SK-N-SH (cell line): Measurements from ENCODE around the gene BCO1. TPM values are rescaled to one million over a fixed set of nuclear protein-coding genes. Genes with fewer than 3 reads are reported as not detected.

Experiments
- CTCF ChIA-PET: fragments of 300-600, 350-600 bp; formaldehyde crosslinking; extraction: SDS; loops from one replicate; lab custom pipeline; 2021; lab: Yijun Ruan, JAX
- POLR2A ChIA-PET: fragments of 350-600 bp; sonication (Branson Sonifier 250); formaldehyde crosslinking; extraction: SDS; loops from one replicate; lab custom pipeline; 2020; ENCODE audit warnings: antibody characterized with exemption, inconsistent platforms; lab: Yijun Ruan, JAX
- DNase-seq: peaks from one replicate; pipeline ENCODE4 v3.0.0; 2012
- H2AFZ ChIP-seq: fragments of 200-600 bp; sonication (generic); 2 replicates; pipeline ENCODE4 v1.8.1; 2016; ENCODE audit warnings: antibody characterized with exemption, mild to moderate bottlenecking, low read depth
- H3F3A ChIP-seq: fragments of 200-600 bp; sonication (generic); replicated peaks from 2 replicates; pipeline ENCODE3; 2016; ENCODE audit warnings: antibody characterized with exemption, mild to moderate bottlenecking; ENCODE audit not compliant: insufficient read depth
- H3K27ac ChIP-seq, 2 experiments: fragments of 200-500 bp in 1 of 2; fragments of 200-600 bp in 1 of 2; sonication (Bioruptor generic) in 1 of 2; sonication (generic), shearing (Covaris generic) in 1 of 2; 2 replicates each; pipeline versions ENCODE4 v1.5.1 to v1.6.1; 2014 to 2016; ENCODE audit warnings: low read depth in 2 of 2, inconsistent platforms in 1 of 2, low read length in 1 of 2, mild to moderate bottlenecking in 1 of 2, mixed read lengths in 1 of 2
- H3K27me3 ChIP-seq: fragments of 200-600 bp; sonication (generic), shearing (Covaris generic); 2 replicates; pipeline ENCODE4 v1.6.1; 2016; ENCODE audit warnings: mixed run types; ENCODE audit not compliant: insufficient read depth
- H3K36me3 ChIP-seq, 2 experiments: fragments of 200-500 bp in 1 of 2; fragments of 200-600 bp in 1 of 2; sonication (Bioruptor generic) in 1 of 2; sonication (generic) in 1 of 2; replicated peaks in 1 of 2; 2 replicates each; pipeline versions ENCODE3 to v1.5.1; 2014 to 2016; ENCODE audit warnings: low read length in 1 of 2, mild to moderate bottlenecking in 1 of 2; ENCODE audit not compliant: insufficient read depth in 2 of 2, control insufficient read depth in 1 of 2
- H3K4me1 ChIP-seq, 2 experiments: fragments of 200-500 bp in 1 of 2; fragments of 200-600 bp in 1 of 2; sonication (Bioruptor generic) in 1 of 2; sonication (generic), shearing (Covaris generic) in 1 of 2; 2 replicates each; pipeline versions ENCODE4 v1.5.1 to v1.6.1; 2014 to 2016; ENCODE audit warnings: low read depth in 1 of 2, low read length in 1 of 2, mixed run types in 1 of 2; ENCODE audit not compliant: insufficient read depth in 2 of 2, control insufficient read depth in 1 of 2
- H3K4me2 ChIP-seq: fragments of 200-600 bp; sonication (generic), shearing (Covaris generic); 2 replicates; pipeline ENCODE4 v1.6.1; 2017; ENCODE audit warnings: mixed run types
- H3K4me3 ChIP-seq, 2 experiments: fragments of 200-500 bp in 1 of 2; fragments of 200-600 bp in 1 of 2; sonication (Bioruptor generic) in 1 of 2; sonication (generic), shearing (Covaris generic) in 1 of 2; 2 replicates each; pipeline versions ENCODE4 v1.5.1 to v1.8.1; 2014 to 2016; ENCODE audit warnings: low read depth in 2 of 2, inconsistent platforms in 1 of 2, low read length in 1 of 2, mild to moderate bottlenecking in 1 of 2, mixed read lengths in 1 of 2, moderate library complexity in 1 of 2
- H3K79me2 ChIP-seq: fragments of 200-600 bp; sonication (generic); 2 replicates; pipeline ENCODE4 v1.8.1; 2017; ENCODE audit warnings: mild to moderate bottlenecking; ENCODE audit not compliant: insufficient read depth
- H3K9ac ChIP-seq: fragments of 200-600 bp; sonication (generic); 2 replicates; pipeline ENCODE4 v1.6.1; 2017; ENCODE audit warnings: mixed run types
- H3K9me2 ChIP-seq: fragments of 200-600 bp; sonication (generic); 2 replicates; pipeline ENCODE4 v1.6.1; 2017; ENCODE audit warnings: mixed run types
- H3K9me3 ChIP-seq: fragments of 200-600 bp; sonication (generic); 2 replicates; pipeline ENCODE4 v1.6.1; 2017; ENCODE audit warnings: mixed run types, mild to moderate bottlenecking, moderate library complexity
- H4K20me1 ChIP-seq: fragments of 200-600 bp; sonication (generic); 2 replicates; pipeline ENCODE4 v1.6.1; 2017; ENCODE audit warnings: mild to moderate bottlenecking, mixed run types; ENCODE audit not compliant: insufficient read depth
- EZH2phosphoT487 ChIP-seq: fragments of 200-600 bp; sonication (generic); IDR thresholded peaks from 2 replicates; pipeline ENCODE4 v1.6.1; 2017; ENCODE audit warnings: low read depth, mixed run types, mild to moderate bottlenecking, antibody characterized with exemption, moderate library complexity, borderline replicate concordance
- FOXM1 ChIP-seq: IDR thresholded peaks from 2 replicates; pipeline ENCODE4 v1.4.0; 2012; ENCODE audit warnings: low read depth, mild to moderate bottlenecking
- GATA2 ChIP-seq: sonication (generic); formaldehyde crosslinking; IDR thresholded peaks from 2 replicates; pipeline ENCODE4 v1.5.0; 2020; ENCODE audit warnings: mild to moderate bottlenecking, missing genetic modification reagents
- JUND ChIP-seq: IDR thresholded peaks from 2 replicates; pipeline ENCODE4 v1.4.0; 2012
- MXI1 ChIP-seq: IDR thresholded peaks from 2 replicates; pipeline ENCODE4 v1.6.1; 2012; ENCODE audit warnings: mild to moderate bottlenecking, low read depth, low read length, improper control_type of control experiment
- PBX3 ChIP-seq: IDR thresholded peaks from 2 replicates; pipeline ENCODE4; 2012
- RCOR1 ChIP-seq: fragments of 150-350 bp; IDR thresholded peaks from 2 replicates; pipeline ENCODE4 v1.6.1; 2017; ENCODE audit warnings: antibody characterized with exemption, low read length
- REST ChIP-seq: IDR thresholded peaks from 2 replicates; pipeline ENCODE4 v1.6.1; 2012; ENCODE audit warnings: mild to moderate bottlenecking, low read depth, low read length, moderate library complexity
- RFX5 ChIP-seq: IDR thresholded peaks from 2 replicates; pipeline ENCODE4 v1.6.1; 2012; ENCODE audit warnings: mild to moderate bottlenecking, improper control_type of control experiment, low read length
- RXRA ChIP-seq: IDR thresholded peaks from 2 replicates; pipeline ENCODE4 v1.4.0; 2012; ENCODE audit warnings: low read depth, mild to moderate bottlenecking, borderline replicate concordance
- SMC3 ChIP-seq: IDR thresholded peaks from 2 replicates; pipeline ENCODE4 v1.6.1; 2012; ENCODE audit warnings: low read depth, low read length, improper control_type of control experiment
- TAF1 ChIP-seq: IDR thresholded peaks from 2 replicates; pipeline ENCODE4 v1.6.1; 2012; ENCODE audit warnings: low read depth, mild to moderate bottlenecking, low read length, moderate library complexity, borderline replicate concordance
- TCF12 ChIP-seq: IDR thresholded peaks from 2 replicates; pipeline ENCODE4 v1.4.0; 2012
- USF1 ChIP-seq: IDR thresholded peaks from 2 replicates; pipeline ENCODE4 v1.4.0; 2012; ENCODE audit warnings: low read depth, borderline replicate concordance
- WGBS: methylation state at CpG from one replicate; pipeline ENCODE4 v1.1.6; 2017; ENCODE audit warnings: low lambda C conversion rate; 5-methylcytosine and 5-hydroxymethylcytosine counted together
- polyA plus RNA-seq, 3 experiments: library from polyadenylated mRNA; depleted of rRNA; stranded (reverse); fragments of >200 nt; gene quantifications; 2 replicates each; pipeline ENCODE4 v1.2.3, GENCODE V29; 2012

The BCO1 gene
- polyA plus RNA-seq, 1 of the 3 experiments (the other 2 are of a cell fraction), result 0.02 TPM

GRCh38 chr16:81216706-81217105 lies 21.8 kb upstream of the BCO1 start:
- H3K9me2 ChIP-seq, result no peaks in the 10 kb centered on the region
- POLR2A ChIA-PET, result no interaction called here
- no peaks in the 10 kb centered on the region for H3K4me1 ChIP-seq
- TF ChIP-seq RFX5 (no peak), USF1 (no peak), TCF12 (no peak), MXI1 (no peak), FOXM1 (no peak), RXRA (no peak), TAF1 (no peak), RCOR1 (no peak), GATA2 (no peak), JUND (no peak), PBX3 (no peak), EZH2phosphoT487 (no peak), SMC3 (no peak), REST (no peak)
- no peak overlapping the region for H3K27ac ChIP-seq
- no peak overlapping the region for H3K4me3 ChIP-seq
- no peaks in the 10 kb centered on the region for H3K79me2 ChIP-seq
- CTCF ChIA-PET, result interaction anchor here (1.1 to 4.0 kb wide), 3 partner anchors 12 to 181 kb away, joined by 3 to 21 read pairs (median 3); partner anchors contain the start of gene ATMIN
- H2AFZ ChIP-seq, result no peak overlapping the region
- H3K9ac ChIP-seq, result no peak overlapping the region
- H3K9me3 ChIP-seq, result no peaks in the 10 kb centered on the region
- no peaks in the 10 kb centered on the region for H3F3A ChIP-seq
- 68% methylated on average over 2 of the region's 2 CpGs for WGBS
- no peaks in the 10 kb centered on the region for H4K20me1 ChIP-seq
- H3K4me2 ChIP-seq, result no peak overlapping the region
- no peaks in the 10 kb centered on the region; the same call in 1 of the 2 replicates for H3K27me3 ChIP-seq
- no peaks in the 10 kb centered on the region for H3K36me3 ChIP-seq
- no peak for DNase-seq
